ENCODE results near the gene LRP4.

- no peak for TF ChIP-seq MYC (IDR thresholded peaks at IDR 0.05; ENCODE audit: low read depth, low read length)
- TF ChIP-seq CTCF (IDR thresholded peaks at IDR 0.05; ENCODE audit: extremely low read depth in 1 of 2, insufficient read depth in 1 of 2, low read depth in 1 of 2, low read length in 2 of 2) = no peak
- TF ChIP-seq POLR2AphosphoS5 (IDR thresholded peaks at IDR 0.05; ENCODE audit: insufficient read depth, low read depth, low read length) = no peak
- TF ChIP-seq EZH2 (IDR thresholded peaks at IDR 0.05; ENCODE audit: borderline replicate concordance, low read depth, low read length, severe bottlenecking) = no peak
- TF ChIP-seq, protein P1, sequence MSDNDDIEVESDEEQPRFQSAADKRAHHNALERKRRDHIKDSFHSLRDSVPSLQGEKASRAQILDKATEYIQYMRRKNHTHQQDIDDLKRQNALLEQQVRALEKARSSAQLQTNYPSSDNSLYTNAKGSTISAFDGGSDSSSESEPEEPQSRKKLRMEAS (IDR thresholded peaks at IDR 0.05; ENCODE audit: insufficient read depth, insufficient read length) = no peak
- TF ChIP-seq POLR2A (IDR thresholded peaks at IDR 0.05; ENCODE audit: low read depth, low read length) = no peak
- no peak for TF ChIP-seq JUN (IDR thresholded peaks at IDR 0.05; ENCODE audit: borderline replicate concordance, insufficient read depth, insufficient read length, low read depth)
Measured at GRCh38 chr11:46888636-46889035, 29.7 kb downstream of the LRP4 start.
